Endodermal cell (in vitro differentiated cells): ENCODE measurements around the gene C1orf210. TPM values are rescaled to one million over a fixed set of nuclear protein-coding genes. Genes with fewer than 3 reads are reported as not detected.
A peak's percentile ranks its signal among the peaks of the same experiment; 100 is the strongest.

ENCODE experiments used
- DNase-seq: peaks from one replicate; pipeline ENCODE4 v3.0.0-alpha.2; 2017
- H3K27ac ChIP-seq: 2 replicates; pipeline ENCODE4 v1.5.1; 2013; ENCODE audit warnings: mild to moderate bottlenecking, low read depth, low read length, moderate library complexity
- H3K27me3 ChIP-seq: 2 replicates; pipeline ENCODE4 v1.6.1; 2013; ENCODE audit warnings: mild to moderate bottlenecking, low read length, moderate library complexity; ENCODE audit not compliant: insufficient read depth, control insufficient read depth, poor library complexity, severe bottlenecking
- H3K36me3 ChIP-seq: 2 replicates; pipeline ENCODE4 v1.7.0; 2013; ENCODE audit warnings: mild to moderate bottlenecking, low read length, moderate library complexity; ENCODE audit not compliant: control insufficient read depth, insufficient read depth
- H3K4me1 ChIP-seq: one replicate; pipeline ENCODE4 v1.7.0; 2013; ENCODE audit warnings: low read length; ENCODE audit not compliant: control insufficient read depth, insufficient read depth
- H3K4me3 ChIP-seq: 2 replicates; pipeline ENCODE4 v1.5.1; 2013; ENCODE audit warnings: mild to moderate bottlenecking, low read length, moderate library complexity
- H3K9ac ChIP-seq: 2 replicates; pipeline ENCODE4 v1.6.1; 2013; ENCODE audit warnings: mild to moderate bottlenecking, low read length, moderate library complexity; ENCODE audit not compliant: poor library complexity, severe bottlenecking; ENCODE audit errors: extremely low read depth
- H3K9me3 ChIP-seq: 2 replicates; pipeline ENCODE4 v1.6.1; 2013; ENCODE audit warnings: mild to moderate bottlenecking, low read length, moderate library complexity; ENCODE audit not compliant: control insufficient read depth
- H3K27ac Mint-ChIP-seq: 2 replicates; pipeline ENCODE4 v1.8.0; 2020; ENCODE audit warnings: mixed read lengths
- H3K27me3 Mint-ChIP-seq: 2 replicates; pipeline ENCODE4 v1.8.0; 2021; ENCODE audit warnings: mild to moderate bottlenecking, mixed read lengths; ENCODE audit not compliant: insufficient read depth
- H3K36me3 Mint-ChIP-seq: 2 replicates; pipeline ENCODE4 v1.8.0; 2020; ENCODE audit warnings: low read depth, mixed read lengths
- H3K4me1 Mint-ChIP-seq: 2 replicates; pipeline ENCODE4 v1.8.0; 2020; ENCODE audit warnings: mixed read lengths
- H3K4me3 Mint-ChIP-seq: 2 replicates; pipeline ENCODE4 v1.8.0; 2020; ENCODE audit warnings: mild to moderate bottlenecking, moderate library complexity, mixed read lengths
- H3K9me3 Mint-ChIP-seq: 2 replicates; pipeline ENCODE4 v1.8.0; 2020; ENCODE audit warnings: mild to moderate bottlenecking, mixed read lengths
- WGBS, 2 experiments: methylation state at CpG; one replicate each; pipeline versions ENCODE4 v1.1.5 to v1.1.7; 2013; ENCODE audit warnings: missing lambda C conversion rate in 2 of 2, mixed read lengths in 1 of 2; ENCODE audit not compliant: insufficient coverage in 1 of 2, insufficient read length in 1 of 2; 5-methylcytosine and 5-hydroxymethylcytosine counted together
- total RNA-seq, 2 donors: library from RNA; stranded (reverse); fragmentation: NEBNext Ultra II Directional in 1 of 2; extraction: Animal tissue kit (Norgen Biotek cat#: 25700) in 1 of 2; gene quantifications; 2 replicates in 1 of 2; 3 replicates in 1 of 2; pipeline ENCODE4 v1.2.1, GENCODE V29; 2021
- TF ChIP-seq, protein P1 (sequence below): fragments of 200-600 bp; sonication (generic); conservative IDR thresholded peaks from 2 replicates; pipeline ENCODE4 v1.5.0; 2021; ENCODE audit warnings: antibody characterized with exemption, mild to moderate bottlenecking

C1orf210 gene
- total RNA-seq, 2 donors from 2014 or later = 9.7 to 17.9 TPM

DNA sequence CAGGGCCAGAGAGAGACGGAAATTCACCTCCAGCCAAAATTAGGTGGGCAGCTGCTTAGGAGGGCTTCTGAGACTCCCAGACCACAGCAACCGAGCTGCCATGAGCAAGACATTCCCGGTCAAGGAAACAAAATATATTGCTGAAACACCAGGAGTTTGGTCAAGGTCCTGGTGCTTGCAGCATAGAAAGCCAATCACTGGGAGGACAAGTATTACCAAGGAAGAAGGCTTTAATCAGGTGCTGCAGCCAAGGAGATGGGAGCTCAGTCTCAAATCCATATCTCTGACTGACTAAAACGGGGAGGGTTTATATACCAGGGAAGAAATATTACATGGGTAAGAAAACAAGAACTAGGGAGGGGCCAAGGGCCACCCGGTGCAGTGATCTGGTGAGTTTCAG lies 34.4 kb downstream of the C1orf210 start:
- H3K4me1 Mint-ChIP-seq = no peaks in the 10 kb centered on the region
- H3K4me3 Mint-ChIP-seq = no peak overlapping the region
- Histone ChIP-seq H3K9ac (no peak overlapping the region), H3K4me3 (no peak overlapping the region), H3K27ac (no peak overlapping the region), H3K27me3 (no peaks in the 10 kb centered on the region), H3K36me3 (no peaks in the 10 kb centered on the region), H3K9me3 (peaks cover 31% of the 10 kb centered on the region), H3K4me1 (no peaks in the 10 kb centered on the region)
- WGBS, 2 experiments = 89 to 95% methylated on average over 4 to 5 of the region's 5 CpGs
- H3K27me3 Mint-ChIP-seq = peaks cover 28% of the 10 kb centered on the region
- H3K27ac Mint-ChIP-seq = no peak overlapping the region
- H3K36me3 Mint-ChIP-seq = peaks cover 4% of the 10 kb centered on the region
- DNase-seq = no peak
- H3K9me3 Mint-ChIP-seq = peaks cover 69% of the 10 kb centered on the region
- TF ChIP-seq, protein P1, sequence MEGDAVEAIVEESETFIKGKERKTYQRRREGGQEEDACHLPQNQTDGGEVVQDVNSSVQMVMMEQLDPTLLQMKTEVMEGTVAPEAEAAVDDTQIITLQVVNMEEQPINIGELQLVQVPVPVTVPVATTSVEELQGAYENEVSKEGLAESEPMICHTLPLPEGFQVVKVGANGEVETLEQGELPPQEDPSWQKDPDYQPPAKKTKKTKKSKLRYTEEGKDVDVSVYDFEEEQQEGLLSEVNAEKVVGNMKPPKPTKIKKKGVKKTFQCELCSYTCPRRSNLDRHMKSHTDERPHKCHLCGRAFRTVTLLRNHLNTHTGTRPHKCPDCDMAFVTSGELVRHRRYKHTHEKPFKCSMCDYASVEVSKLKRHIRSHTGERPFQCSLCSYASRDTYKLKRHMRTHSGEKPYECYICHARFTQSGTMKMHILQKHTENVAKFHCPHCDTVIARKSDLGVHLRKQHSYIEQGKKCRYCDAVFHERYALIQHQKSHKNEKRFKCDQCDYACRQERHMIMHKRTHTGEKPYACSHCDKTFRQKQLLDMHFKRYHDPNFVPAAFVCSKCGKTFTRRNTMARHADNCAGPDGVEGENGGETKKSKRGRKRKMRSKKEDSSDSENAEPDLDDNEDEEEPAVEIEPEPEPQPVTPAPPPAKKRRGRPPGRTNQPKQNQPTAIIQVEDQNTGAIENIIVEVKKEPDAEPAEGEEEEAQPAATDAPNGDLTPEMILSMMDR = no peak

- Mint-ChIP-seq H3K4me3 (no peak overlapping the region), H3K27ac (no peak overlapping the region), H3K27me3 (peaks cover 24% of the 10 kb centered on the region), H3K4me1 (no peaks in the 10 kb centered on the region), H3K9me3 (peaks cover 75% of the 10 kb centered on the region), H3K36me3 (peaks cover 4% of the 10 kb centered on the region)
- Histone ChIP-seq H3K9me3 (peaks cover 37% of the 10 kb centered on the region), H3K4me1 (no peaks in the 10 kb centered on the region), H3K27me3 (no peaks in the 10 kb centered on the region), H3K36me3 (no peaks in the 10 kb centered on the region), H3K4me3 (no peak overlapping the region), H3K27ac (no peak overlapping the region), H3K9ac (no peak overlapping the region)
- TF ChIP-seq, protein P1 = no peak
- 75 to 88% methylated on average over 3 of the region's 3 CpGs for WGBS, 2 experiments
- no peak for DNase-seq
These were observed 35.0 kb downstream of the C1orf210 start for GRCh38 chr1:43250351-43250761.

GRCh38 chr1:43247256-43247921 lies 38.0 kb downstream of the C1orf210 start:
- Histone ChIP-seq H3K9me3 (peaks cover 44% of the 10 kb centered on the region), H3K27ac (no peak overlapping the region), H3K4me1 (no peaks in the 10 kb centered on the region), H3K4me3 (peak overlapping the region; percentile 51), H3K36me3 (no peaks in the 10 kb centered on the region), H3K27me3 (no peaks in the 10 kb centered on the region), H3K9ac (no peak overlapping the region)
- Mint-ChIP-seq H3K9me3 (peaks cover 74% of the 10 kb centered on the region), H3K36me3 (peaks cover 4% of the 10 kb centered on the region), H3K27me3 (peaks cover 9% of the 10 kb centered on the region), H3K27ac (no peak overlapping the region), H3K4me3 (no peak overlapping the region), H3K4me1 (no peaks in the 10 kb centered on the region)
- TF ChIP-seq, protein P1 = no peak
- no peak for DNase-seq
- 65 to 78% methylated on average over 4 to 6 of the region's 6 CpGs for WGBS, 2 experiments
